Activated CD8-positive, alpha-beta memory T cell treated with anti-CD3 and anti-CD28 coated beads for 24 hours (primary cell): Measurements from ENCODE around the gene ARFGAP2.

Experiments
- DNase-seq: peaks from one replicate; pipeline ENCODE4 v3.0.0-alpha.2; 2020

The ARFGAP2 gene

DNA sequence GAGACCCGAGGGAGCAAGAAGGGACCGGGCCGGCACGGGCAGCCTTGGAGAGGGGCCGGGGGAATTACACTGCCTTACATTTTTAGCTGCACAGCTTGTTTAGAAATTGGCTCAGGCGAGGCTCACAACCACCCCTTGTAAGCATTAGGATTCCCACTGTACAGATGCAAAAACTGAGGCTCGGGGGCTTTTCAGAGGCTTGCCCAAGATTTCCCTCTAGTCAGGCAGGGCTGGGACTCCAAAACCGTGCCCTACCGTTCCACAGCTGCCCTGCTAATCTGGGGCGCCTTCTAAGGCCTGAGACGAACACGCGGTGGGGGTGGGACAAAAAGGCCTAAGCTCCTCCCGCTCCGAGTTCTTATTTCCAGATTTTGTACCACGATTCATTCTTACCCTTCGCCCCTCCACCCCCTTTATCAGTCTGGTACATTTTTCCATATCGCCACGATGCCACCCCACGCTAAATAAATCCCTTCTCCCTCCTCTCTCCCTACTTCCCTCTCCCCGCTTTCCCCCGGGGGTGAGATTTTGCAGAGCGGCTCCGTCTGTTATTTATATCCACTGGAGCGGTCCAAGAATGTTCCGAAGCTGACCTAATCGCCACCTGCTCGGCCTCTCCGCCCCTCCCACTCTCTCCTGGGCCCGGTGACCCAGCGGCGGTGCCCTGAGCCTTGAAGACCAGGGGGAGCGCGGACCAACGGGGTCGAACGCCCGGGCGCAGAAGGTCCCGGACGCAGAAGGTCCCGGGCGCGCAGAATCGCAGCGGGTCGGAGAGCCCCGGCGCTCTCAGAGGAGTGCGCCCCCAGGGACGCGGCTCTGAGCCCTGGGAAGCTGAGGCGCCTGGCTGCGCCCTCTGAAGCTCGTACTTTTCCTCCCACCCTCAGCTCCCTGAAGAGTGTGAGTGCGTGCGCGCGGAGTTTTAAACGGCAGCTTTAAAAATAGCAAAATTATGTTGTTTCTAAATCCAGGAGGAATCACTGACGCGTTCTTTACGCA, 10.3 kb upstream of the ARFGAP2 start:
- DNase-seq, result peak; percentile 78

DNA sequence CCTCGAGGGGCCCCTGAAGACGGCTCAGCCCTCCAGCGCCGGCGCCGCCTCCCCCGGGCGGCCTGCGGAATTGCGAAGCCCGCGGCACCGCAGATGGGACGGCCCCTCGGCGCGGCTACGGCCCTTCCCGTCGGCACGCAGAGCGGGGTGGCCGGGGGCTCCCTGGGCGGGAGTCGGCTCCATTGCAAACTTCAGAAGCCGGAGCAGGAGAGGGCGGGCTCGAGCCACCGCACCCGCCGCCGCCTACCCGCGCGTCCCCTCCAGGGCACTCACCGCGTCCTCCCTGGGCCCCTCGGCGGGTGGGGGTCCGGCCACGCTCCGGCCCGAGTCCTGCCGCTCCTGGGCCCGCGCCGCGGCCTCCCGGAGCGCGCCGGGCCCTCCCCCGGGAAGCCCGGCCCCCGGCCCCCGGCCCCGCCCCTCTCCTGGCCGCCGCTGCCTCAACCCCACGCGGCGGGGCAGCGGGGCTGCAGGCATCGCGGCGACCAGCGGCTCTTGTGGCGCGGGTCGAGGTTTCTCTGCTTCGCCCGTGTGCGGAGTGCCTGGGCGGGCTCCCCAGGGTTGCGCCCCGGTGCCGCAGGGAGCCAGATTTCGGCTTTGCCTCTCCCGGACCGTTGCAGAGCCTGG, 9.5 kb upstream of the ARFGAP2 start, which contains the start of gene PACSIN3:
Gene PACSIN3 (minus strand): TSS at position 359 of the 624 bp plus-strand sequence. CDS start 3,707 bp downstream, outside the sequence.
- DNase-seq, result peak; percentile 80

DNA sequence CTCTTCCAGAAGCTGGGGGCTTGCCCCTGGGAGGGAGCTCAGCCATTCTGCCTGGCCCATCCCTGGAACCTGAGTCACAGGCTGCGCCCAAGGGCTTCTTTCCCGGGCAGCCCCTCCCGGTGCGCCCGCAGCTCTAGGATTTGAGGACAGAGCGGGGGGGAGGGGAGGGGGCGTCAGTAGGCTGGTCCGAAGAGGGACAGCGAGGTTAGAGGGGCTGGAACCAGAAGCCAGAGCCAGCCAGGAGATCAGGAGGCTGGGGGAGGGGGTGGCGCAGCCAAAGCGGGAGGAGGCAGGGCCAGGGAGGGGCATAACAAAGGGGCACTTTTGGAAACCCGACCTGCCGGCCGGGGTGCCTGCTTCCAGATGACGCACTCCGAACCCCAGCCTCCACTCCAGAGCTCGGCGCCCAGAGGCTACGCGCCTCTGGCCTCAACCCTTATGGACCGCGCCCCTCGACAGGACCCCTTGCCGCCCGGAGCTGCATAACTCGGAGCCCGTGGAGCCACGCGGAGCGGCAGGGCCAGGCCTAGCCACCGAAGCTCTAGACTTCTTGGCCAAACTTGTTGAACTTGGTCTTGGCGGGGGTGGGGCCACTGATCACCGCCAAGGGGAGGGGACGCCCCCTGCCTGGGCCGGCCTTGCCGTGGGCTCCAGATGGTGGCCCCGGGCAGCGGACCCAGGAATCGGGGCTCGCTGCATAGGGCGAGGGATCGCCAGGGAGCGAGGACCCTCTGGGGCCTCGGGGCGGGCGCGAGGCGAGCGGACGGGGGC, 8.8 kb upstream of the ARFGAP2 start:
- DNase-seq, result no peak

DNA sequence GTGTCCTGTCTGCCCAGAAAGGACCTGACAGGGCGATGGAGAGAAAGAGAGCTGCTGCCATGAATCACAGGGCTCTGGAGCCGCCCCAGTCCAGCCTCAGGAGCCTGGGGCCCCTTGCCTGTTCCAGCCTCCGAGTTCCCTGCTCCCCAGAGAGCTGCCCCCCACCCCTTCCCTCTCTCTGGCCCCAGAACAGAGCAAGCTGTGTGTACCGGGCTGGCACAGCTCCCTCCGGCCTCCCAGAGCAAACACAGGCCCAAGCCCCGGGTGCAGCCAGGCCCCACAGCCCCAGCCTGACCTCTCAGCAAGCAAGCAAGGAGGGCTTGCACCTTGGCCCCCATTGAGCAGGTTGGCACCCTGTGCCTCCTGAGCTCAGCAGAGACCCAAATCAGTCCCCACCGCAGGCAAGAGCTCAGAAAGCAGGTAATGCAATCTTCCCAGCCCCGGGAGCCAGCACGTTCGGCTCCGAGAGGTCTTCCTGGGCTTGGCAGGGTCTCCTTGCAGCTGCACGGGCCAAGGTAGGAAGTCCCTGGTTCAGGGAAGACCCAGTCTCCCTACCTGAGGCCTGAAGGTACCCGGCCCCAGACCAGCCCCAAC, 8.1 kb upstream of the ARFGAP2 start:
- no peak for DNase-seq

DNA sequence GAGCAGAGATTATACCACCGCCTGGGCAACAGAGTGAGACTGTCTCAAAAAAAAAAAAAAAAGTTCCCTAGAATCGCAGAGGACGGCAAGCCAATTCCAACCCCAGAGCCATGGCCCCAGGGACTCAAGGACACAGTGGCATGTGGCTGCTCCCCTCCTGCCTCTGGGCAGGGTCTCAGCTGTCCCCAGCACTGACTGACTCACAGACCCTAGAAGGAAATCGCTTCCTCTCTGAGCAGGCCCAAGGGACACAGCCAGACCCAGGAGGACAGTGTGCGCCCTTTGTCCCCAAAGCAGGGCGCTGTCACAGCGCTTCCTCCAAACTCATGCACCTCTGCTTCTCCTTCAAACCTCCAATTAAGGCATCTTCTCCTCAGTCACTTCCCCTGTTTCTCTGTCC, 7.3 kb upstream of the ARFGAP2 start:
- no peak for DNase-seq

DNA sequence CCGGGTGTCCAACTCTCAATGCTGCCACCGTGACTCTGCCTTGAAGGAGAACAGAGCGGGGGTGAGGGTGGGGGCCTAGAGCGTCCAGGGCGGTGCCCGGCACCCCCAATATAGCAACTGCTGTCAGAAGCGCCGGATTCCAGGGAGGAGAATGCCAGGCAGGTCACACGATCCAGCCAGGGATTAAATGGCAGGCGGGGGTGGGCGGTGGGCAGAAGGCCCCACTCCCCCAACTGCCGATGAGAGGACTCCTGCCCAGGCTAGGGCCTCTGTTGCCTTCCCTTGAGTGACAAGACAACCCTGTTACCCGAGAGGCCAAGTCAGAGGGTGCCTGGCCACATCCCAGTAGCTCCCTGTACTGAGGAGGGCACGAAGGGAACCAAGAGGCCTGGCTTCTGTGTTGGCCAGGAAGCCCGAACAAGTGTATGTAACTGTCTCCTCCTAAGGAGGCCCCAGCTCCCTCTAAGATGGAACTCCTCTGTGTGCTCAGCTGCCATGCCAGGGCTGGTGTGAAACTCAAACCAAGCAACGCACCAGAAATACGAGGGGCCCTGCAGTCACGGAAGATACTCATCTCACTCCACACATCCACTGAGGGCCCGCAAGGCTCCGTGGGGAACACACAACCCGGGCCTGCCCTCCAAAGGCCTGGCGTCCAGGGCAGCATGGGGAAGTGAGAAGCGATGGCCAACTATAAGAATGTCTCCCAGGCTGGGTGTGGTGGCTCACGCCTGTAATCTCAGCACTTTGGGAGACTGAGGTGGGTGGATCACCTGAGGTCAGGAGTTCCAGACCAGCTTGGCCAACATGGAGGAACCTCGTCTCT, 6.6 kb upstream of the ARFGAP2 start:
- no peak for DNase-seq

DNA sequence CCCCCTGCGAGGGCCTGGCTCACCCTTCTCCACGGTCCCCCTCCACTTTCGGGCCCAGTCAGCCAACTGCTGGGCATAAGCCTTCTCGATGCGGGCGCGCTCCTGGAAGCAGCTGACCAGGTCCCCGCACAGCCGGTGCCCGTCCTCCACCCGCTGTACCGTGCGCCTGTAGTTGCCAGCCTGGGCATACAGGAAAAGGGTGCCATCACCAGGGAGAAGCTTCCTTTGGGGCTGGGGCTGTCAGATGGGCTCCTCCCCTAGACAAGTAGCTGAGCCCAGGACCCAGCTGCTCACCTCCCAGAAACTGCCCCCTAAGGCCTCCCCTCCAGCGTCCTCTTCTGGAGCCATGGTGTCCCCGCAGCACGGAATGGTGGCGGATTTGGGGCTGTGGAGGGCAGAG, 5.7 kb upstream of the ARFGAP2 start:
- DNase-seq, result no peak

DNA sequence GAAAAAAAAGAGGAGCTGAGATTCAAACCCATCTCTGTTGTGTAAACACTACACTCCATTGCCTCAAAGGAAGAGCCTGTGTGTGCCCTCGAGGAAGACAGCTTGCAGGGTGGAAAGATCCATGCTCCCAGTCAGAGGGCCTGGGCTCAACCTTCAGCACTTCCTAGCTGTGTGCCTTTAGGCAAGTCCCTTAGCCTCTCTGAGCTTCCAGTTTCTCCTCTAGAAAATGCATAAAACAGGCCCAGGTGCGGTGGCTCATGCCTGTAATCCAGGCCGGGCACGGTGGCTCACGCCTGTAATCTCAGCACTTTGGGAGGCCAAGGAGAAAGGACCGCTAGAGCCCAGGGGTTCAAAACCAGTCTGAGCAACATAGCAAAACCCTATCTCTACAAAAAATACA, 4.6 kb upstream of the ARFGAP2 start:
- no peak for DNase-seq

DNA sequence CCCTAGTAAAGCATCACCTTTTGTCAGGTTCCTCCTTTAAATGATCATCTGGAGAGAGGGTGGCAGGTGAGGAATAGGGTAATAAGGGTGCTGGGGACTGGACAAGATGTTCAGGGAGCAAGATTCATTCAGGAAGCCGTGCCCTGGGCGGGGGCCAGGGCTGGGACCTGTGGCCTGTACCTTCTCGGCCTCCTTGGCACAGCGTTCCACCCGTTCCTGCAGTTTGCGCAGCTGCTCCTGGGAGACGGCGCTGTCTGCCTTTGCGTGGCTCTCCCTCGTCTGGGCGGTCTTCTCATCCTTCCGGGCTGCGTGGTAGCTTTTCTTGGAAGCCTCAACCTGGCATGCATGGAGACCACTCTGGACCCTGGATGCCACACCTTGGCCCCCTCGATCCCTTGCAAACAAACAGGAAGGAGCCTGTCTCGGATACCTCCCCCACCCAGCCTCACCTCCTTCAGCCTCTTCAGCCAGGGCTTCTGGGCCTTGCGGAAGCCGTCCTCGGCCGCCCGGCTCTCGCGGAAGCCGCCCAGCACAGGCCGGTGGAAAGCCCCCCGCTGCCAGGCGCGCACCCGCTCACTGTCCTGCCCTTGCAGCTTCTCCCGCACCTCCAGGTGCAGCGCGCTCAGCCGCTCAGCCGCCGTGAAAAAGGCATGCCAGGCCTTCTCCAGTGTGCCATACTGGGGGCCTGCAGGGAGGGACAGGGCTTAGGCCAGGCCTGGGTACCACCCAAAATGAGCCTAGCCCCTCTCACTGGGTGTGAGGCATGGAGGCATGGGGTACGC, 3.5 kb upstream of the ARFGAP2 start:
- DNase-seq, result no peak

DNA sequence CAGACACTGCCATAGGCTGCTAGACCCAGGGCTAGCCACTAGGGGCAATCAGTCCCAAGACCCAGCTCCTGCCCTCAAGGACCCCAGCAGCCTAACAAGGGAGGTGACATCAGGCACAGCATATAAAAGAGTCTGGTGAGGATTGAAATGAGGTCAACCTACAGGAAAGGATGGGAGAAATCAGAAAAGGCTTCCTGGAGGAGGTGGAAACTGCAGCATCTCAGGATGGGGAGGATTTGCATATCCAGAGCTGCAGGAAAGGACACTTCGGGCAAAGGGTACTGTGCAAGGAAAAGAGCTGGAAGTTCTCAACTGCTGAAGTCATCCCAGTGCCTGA, 2.9 kb upstream of the ARFGAP2 start:
- DNase-seq, result no peak

DNA sequence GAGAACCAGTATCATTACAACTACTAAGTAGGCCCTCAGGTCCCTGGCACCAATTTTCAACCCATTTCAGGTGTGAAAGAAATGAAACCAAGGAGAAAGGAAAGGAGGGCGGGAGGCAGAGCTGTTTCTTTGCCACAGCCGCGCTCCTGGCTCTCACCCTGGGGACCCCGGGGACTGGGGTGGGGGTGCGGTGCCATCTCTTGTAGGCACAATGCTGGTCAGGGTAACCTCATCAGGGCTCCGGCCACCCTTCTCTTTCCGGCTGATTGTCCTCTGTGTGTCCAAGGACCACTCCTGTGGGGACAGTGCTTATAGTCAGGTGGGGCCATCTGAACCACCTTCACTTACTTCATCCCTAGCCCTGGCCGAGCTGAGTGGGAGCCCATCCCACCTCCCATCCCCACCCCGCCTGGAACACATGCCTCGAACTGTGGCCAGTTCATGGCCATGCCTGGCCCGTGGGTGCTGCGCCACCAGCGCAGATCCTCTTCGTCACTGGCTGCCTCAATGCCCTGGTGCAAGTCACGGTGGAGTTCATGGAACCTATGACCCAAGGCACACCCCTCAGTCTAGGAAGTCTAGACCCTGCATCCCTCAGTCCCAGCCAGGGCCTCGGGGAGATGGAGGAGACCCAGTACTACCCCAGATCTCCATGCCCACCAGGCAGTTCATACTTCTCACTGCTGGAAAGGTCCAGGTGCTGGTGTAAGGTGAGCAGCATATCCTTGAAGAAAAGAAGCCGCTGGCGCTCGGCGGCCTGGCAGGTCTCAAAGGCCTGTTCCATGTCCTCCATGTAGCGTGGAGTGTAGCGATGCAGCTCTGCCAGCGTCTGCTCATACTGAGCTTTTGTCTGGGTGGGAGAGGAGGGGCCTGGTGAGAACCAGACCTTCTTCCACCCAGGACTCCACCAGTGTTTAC, 2.3 kb upstream of the ARFGAP2 start:
- no peak for DNase-seq

DNA sequence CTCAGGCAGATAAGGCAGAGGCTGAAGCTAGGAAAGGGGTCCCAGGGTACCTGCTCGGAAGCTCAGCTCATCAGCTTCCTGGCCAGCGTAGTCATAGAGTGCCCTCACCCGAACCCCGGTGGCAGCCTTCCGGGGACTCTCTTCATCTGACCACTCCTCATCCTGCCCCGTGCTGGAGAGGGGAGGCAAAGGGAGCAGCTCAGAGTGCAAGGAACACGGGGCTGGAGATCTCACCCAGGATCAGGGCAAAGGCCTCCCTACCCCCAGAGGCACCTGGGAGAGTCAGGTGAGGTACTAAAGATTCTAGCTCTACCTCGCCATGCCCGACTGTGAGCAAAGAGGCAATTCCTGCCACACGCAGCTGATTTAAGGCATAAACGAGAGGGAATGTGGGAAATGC, 1.6 kb upstream of the ARFGAP2 start:
- no peak for DNase-seq

DNA sequence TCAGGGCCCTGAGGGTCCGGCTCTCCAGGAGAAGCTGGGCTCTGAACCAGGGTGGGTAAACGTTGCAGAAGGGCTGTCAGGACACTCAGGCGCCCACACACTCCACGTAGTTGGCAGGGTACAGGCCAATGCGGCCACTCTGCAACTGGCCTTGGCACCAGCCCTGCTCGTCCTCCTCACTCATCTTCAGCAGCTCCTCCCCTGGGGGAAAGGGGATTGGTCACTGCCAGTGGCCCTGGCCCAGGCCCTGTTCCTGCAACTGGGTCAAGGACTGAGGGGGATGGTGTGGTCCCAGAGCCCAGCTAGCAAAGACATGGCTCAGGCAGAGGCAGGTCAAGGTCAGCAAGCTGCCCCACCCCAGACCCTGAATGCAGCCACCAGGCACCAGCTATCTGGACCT, 1.2 kb upstream of the ARFGAP2 start:
- DNase-seq, result no peak

DNA sequence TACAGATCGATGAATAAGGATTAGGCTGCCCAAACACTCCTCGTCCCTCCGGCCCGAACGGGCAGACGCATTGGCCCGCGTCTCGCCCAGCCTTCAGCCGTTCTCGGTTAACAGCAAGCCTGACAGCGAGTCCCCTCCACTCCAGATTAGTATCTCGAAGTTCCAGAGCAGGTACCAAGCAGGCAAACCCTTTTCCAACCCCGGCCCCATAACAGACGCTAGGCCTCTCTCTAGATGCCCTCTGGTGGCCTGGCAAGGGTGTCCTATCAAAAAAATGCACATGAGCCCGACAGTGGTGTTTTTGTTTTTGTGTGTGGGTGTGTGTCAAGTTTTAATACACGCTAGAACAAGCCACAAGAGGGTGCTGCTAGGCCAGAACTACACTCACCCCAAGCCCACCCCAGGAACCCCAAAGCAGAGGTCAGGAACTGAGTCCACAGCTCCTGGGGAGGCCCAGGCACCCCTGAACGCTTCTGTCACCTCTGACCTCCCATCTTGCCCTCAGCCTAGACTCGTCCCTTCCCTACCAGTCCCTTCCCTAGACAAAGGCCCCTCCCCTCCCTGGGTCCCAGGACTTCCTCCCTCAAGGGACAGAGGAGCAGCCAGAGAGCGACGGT, 658 bp upstream of the ARFGAP2 start:
- DNase-seq, result no peak

DNA sequence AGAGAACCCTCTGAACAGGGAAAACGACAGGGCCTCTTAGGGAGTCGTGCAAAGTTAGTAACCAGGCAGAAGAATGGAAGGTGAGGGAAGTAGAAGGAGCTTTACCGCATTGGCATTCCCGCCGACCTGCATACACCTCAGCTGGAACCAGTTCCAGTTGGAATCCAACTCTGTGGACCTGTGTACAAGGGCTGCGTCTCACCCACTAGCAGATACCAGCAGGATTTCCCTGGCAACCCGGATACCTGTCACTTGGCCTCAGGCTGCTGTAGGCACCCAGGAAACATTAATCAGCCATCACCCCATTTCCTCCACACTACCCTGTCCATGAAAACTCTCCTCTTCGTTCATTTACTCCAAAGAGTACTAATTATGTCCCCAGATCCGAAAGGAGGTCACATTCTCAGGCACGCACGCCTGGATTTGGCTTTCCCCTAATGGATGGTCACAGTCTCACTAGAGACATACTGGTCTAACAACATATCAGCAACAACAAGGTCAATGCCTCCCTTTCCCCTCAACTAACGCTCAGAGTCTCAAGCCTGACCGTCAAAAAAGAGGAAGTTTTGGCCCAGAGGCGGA, 842 bp downstream of the ARFGAP2 start:
- DNase-seq, result no peak

DNA sequence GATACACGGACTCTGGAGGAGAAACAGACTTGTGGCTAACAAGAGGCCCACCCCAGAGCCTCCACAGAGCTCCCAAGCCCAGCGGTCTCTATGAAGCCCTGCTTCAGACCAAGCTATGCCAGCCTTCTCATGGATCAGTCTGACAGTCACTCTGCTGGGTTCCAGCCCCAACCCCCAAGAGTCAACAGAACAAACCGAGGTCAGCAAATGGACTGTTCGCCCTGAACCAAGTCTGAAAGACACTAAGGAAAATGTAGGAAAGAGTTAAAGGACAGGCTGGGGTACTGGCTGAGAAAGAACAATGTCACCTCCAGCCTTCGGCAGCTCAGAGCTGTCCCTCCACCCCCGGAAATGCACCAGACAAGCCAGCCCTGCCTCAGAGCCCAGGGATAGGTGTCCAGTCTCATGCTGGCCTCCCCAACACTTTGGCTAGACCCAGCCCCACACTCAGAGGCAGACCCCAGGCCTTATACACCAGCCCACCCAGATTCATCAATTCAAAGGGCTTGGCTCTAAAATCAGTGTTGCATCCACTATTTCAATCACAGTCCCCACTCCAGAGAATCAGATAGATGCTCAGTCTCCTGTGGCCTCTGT, 3.8 kb downstream of the ARFGAP2 start:
- no peak for DNase-seq

DNA sequence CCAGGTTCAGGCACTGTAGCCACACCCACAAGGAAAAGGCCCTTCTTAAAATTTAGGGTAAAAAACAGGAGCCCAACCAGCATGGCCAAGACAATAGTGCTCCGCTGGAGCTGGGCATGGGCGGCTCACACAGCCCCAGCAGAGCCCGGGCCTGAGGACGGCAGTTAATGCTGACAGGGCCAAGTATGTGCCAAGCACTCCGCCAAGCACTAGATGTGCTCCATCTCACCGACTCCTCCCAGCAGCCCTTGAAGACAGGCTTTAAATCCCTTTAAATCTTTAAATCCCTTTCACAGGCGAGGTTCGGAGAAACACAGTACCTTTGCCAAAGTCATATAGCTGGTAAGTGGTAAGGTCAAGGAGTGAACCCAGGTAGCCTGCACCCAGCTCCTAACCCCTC, 4.8 kb downstream of the ARFGAP2 start:
- DNase-seq, result no peak

DNA sequence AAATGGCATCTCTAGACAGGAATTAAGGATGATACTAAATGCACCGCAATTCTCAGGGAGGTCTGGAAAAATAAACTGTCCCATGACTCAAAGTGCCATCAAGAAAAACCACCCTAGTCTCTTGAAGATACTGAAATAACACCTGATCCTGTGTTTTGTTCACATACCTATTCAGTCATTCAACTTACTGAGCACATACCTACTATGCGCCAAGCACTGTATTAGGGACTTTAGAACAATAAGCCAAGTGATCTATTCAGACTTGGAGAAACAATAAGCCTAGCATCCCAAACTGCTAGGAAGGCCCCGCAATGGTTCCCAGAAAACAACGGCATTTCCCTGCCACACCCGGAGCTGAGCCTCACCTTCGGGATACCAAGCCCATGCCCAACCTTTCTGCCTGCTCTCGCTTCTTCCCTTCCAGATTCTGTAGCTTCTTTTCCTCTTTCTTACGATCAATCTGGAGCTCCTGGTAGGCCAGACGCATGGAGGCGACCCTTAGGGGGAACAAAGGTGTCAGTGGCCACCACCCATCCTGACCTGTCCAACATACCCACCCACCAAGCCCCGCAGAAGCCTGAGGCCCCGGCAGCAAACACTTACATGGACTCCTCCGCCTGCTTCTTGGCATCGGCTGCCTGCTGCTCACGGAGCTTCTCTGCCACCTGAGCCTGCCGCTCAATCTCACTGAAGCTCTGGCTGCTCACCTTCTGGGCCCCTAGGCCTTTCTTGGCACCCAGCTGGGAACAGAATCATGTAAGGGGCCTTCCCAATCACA, 5.4 kb downstream of the ARFGAP2 start:
- DNase-seq, result no peak
